CD4-positive, alpha-beta memory T cell (primary cell): Measurements from ENCODE around the gene COL1A1. TPM values are rescaled to one million over a fixed set of nuclear protein-coding genes. Genes with fewer than 3 reads are reported as not detected.

Experiments
- CTCF ChIA-PET: fragments of 350-600 bp; sonication (Branson Sonifier 250); formaldehyde crosslinking; loops from one replicate; lab custom pipeline; 2021; ENCODE audit warnings: inconsistent platforms; ENCODE audit not compliant: partially characterized antibody; lab: Charles Lee
- POLR2A ChIA-PET: fragments of 350-600 bp; sonication (Branson Sonifier 250); formaldehyde crosslinking; loops from one replicate; lab custom pipeline; 2021; ENCODE audit not compliant: partially characterized antibody; lab: Charles Lee
- DNase-seq, 5 donors: peaks; one replicate each; pipeline versions ENCODE4 v3.0.0 to v3.0.0-alpha.2; 2020 to 2022; ENCODE audit warnings: mixed read lengths in 1 of 5
- H3K27ac ChIP-seq: one replicate; pipeline ENCODE4 v1.7.0; 2013; ENCODE audit warnings: low read depth, low read length
- H3K27me3 ChIP-seq: 2 replicates; pipeline ENCODE4 v1.7.0; 2013; ENCODE audit warnings: mild to moderate bottlenecking, low read length, moderate library complexity; ENCODE audit not compliant: insufficient read depth
- H3K36me3 ChIP-seq: 2 replicates; pipeline ENCODE4 v1.7.0; 2013; ENCODE audit warnings: mild to moderate bottlenecking, low read length, moderate library complexity; ENCODE audit not compliant: insufficient read depth
- H3K4me1 ChIP-seq: 2 replicates; pipeline ENCODE4 v1.7.0; 2013; ENCODE audit warnings: mild to moderate bottlenecking, low read length, moderate library complexity; ENCODE audit not compliant: insufficient read depth
- H3K4me3 ChIP-seq, 2 donors: one replicate each; pipeline ENCODE4 v1.7.0; 2013; ENCODE audit warnings: low read length in 2 of 2, mild to moderate bottlenecking in 1 of 2
- H3K9me3 ChIP-seq, 2 donors: one replicate each; pipeline ENCODE4 v1.7.0; 2013; ENCODE audit warnings: low read length in 2 of 2, control low read depth in 1 of 2; ENCODE audit not compliant: control insufficient read depth in 1 of 2
- H3K27ac Mint-ChIP-seq, 7 donors: one replicate each; pipeline ENCODE4 v1.8.0; 2020 to 2021; ENCODE audit warnings: mixed read lengths in 7 of 7, mild to moderate bottlenecking in 6 of 7, inconsistent platforms in 3 of 7, moderate library complexity in 3 of 7
- H3K27me3 Mint-ChIP-seq, 2 donors: one replicate each; pipeline ENCODE4 v1.8.0; 2020 to 2021; ENCODE audit warnings: mixed read lengths in 2 of 2
- H3K36me3 Mint-ChIP-seq, 2 donors: one replicate each; pipeline ENCODE4 v1.8.0; 2020 to 2021; ENCODE audit warnings: mixed read lengths in 2 of 2, inconsistent platforms in 1 of 2, mild to moderate bottlenecking in 1 of 2
- H3K4me1 Mint-ChIP-seq, 4 donors: one replicate each; pipeline ENCODE4 v1.8.0; 2020 to 2021; ENCODE audit warnings: mixed read lengths in 4 of 4, mild to moderate bottlenecking in 1 of 4
- H3K4me3 Mint-ChIP-seq, 8 donors: one replicate each; pipeline ENCODE4 v1.8.0; 2020 to 2021; ENCODE audit warnings: mixed read lengths in 8 of 8, mild to moderate bottlenecking in 7 of 8, moderate library complexity in 6 of 8, inconsistent platforms in 3 of 8
- H3K9me3 Mint-ChIP-seq, 8 donors: one replicate each; pipeline ENCODE4 v1.8.0; 2020 to 2021; ENCODE audit warnings: mixed read lengths in 8 of 8, mild to moderate bottlenecking in 5 of 8, inconsistent platforms in 3 of 8, moderate library complexity in 1 of 8
- intact Hi-C: fragments of 100-400 bp; cut with micrococcal nuclease; formaldehyde crosslinking; loops from one replicate; pipeline ENCODE4 v1.15.1; 2023
- polyA plus RNA-seq, 2 donors: library from polyadenylated mRNA; unstranded; fragments of 300-500 nt; fragmentation: Illumina TruSeq; gene quantifications; one replicate each; pipeline ENCODE4 v1.2.3, GENCODE V29; 2021
- total RNA-seq, 2 experiments: library from RNA; stranded (reverse); gene quantifications; one replicate each; pipeline ENCODE4 v1.2.3, GENCODE V29; 2021

COL1A1 gene
- total and polyA plus RNA-seq, 4 experiments from 2014 or later = 1.0 to 1.6 TPM; not detected in 2

DNA sequence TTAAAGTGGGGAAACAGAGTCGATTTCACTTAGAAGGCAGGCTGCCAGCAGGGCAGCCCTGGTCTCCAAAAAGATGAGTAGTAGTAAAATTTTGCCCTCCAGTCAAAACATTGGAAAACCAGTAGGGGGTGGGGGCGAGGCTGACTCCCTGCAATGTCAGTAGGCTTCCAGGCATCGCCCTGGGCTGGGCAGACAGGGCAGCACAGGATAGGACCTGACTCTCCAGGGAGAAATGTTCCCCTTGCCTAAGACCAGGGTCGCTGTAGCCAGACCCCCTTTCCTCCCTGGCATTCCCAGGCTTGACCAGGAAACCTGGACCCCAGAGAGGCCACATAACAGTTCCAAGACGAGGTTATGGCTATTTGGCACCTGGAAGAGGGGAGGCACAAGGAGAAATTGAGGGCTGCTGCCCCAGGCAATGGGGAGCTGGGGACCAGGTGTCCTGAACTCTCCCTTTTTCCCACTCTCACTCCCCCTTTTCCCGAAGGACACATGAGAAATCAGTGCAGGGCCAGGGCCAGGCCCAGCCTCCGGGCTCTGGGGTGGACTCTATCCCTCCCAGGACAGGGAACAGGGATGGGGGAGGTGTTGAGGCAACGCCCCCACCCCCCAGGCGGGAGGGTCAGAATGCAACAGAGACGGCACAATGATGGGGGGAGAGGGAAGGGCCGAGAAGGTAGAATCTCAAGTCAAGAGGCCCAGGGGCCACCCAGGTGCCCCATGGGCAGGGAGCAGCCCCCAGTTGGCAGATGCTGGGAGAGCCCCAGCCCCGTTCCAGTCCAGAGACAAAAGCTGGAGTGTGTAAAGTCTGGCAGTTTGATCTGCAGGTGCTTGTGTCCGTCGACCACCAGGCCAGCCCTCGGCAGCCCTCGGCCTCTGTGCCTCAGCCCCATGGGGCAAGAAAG is 67.0 kb downstream of the COL1A1 start:
- no peaks in the 10 kb centered on the region for H3K9me3 ChIP-seq
- POLR2A ChIA-PET = interaction anchor here (1.1 to 2.5 kb wide), 3 partner anchors 9 to 18 kb away, joined by 3 to 10 read pairs (median 4); partner anchors contain the start of gene PPP1R9B

DNA sequence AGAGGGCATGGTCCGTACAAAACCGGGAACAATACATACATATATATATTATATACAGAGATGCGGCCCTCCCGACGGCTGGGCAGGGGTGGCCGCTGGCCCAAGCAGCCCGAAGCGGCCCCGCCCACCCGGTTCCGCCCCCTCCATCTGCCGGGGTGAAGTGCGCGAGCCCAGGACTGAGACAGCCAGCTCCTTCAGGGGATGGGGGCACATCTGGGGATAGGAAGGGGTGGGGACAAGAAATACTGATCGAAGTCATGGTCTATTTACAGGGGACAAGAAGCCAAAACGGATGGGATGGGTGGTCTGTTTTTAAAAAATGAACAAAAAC is 67.7 kb downstream of the COL1A1 start:
- intact Hi-C loops = no loop called here
- peak in 1 of 5 donors; percentile 16 for DNase-seq
- H3K27me3 ChIP-seq = peaks cover 2% of the 10 kb centered on the region
- peaks cover 7 to 56% (median 31%) of the 10 kb centered on the region in 4 donors for H3K4me1 Mint-ChIP-seq
- no peaks in the 10 kb centered on the region for H3K9me3 ChIP-seq
- no peak overlapping the region for H3K4me3 ChIP-seq
- no peak overlapping the region for H3K4me3 Mint-ChIP-seq
- CTCF ChIA-PET = no interaction called here
- POLR2A ChIA-PET = interaction anchor here (2.5 to 4.4 kb wide), 2 partner anchors 17 to 27 kb away, joined by 8 to 27 read pairs; partner anchors contain the start of gene PPP1R9B
- H3K27me3 Mint-ChIP-seq = peaks cover 3 to 6% of the 10 kb centered on the region in 2 donors
- no peak overlapping the region for H3K27ac ChIP-seq
- H3K4me1 ChIP-seq = peaks cover 26% of the 10 kb centered on the region
- peaks cover 41% of the 10 kb centered on the region for H3K36me3 ChIP-seq
- peak overlapping the region in 1 of 7 donors; percentile 60 for H3K27ac Mint-ChIP-seq
- no peaks in the 10 kb centered on the region for H3K9me3 Mint-ChIP-seq
- peaks cover 36 to 63% of the 10 kb centered on the region in 2 donors for H3K36me3 Mint-ChIP-seq

More for the DNA sequence above, 67.0 kb downstream of the COL1A1 start:
- CTCF ChIA-PET = interaction anchor here (1.1 kb wide), 1 partner anchor 18 kb away, joined by 5 read pairs; no protein-coding TSS in a partner anchor
- DNase-seq = peak in 1 of 5 donors; percentile 33
- H3K27ac Mint-ChIP-seq = no peak overlapping the region
- peaks cover 3 to 5% of the 10 kb centered on the region in 2 donors for H3K27me3 Mint-ChIP-seq
- Histone ChIP-seq H3K4me1 (peaks cover 26% of the 10 kb centered on the region), H3K27me3 (no peaks in the 10 kb centered on the region), H3K4me3 (no peak overlapping the region), H3K27ac (no peak overlapping the region), H3K36me3 (peaks cover 49% of the 10 kb centered on the region)
- intact Hi-C loops = no loop called here
- H3K9me3 Mint-ChIP-seq = no peaks in the 10 kb centered on the region
- no peak overlapping the region for H3K4me3 Mint-ChIP-seq
- H3K36me3 Mint-ChIP-seq = peaks cover 43 to 65% of the 10 kb centered on the region in 2 donors
- H3K4me1 Mint-ChIP-seq = peaks cover 6 to 54% (median 33%) of the 10 kb centered on the region in 4 donors

Other genes with a start within 250 kb of the COL1A1 start
- gene DLX4, start 232.4 kb downstream of the COL1A1 start, total RNA-seq = 1 to 10 TPM in 1 of 2 experiments, under 1 TPM in 1; 0.70 to 1.2 TPM
- under 1 TPM; 0.22 to 0.33 TPM for gene DLX4, start 232.4 kb downstream of the COL1A1 start, polyA plus RNA-seq
- gene DLX3, start 206.4 kb downstream of the COL1A1 start, total RNA-seq = not detected
- gene DLX3, start 206.4 kb downstream of the COL1A1 start, polyA plus RNA-seq = not detected
- gene ITGA3, start 145.5 kb downstream of the COL1A1 start, total RNA-seq = 10 to 100 TPM; 13.9 to 16.3 TPM
- gene ITGA3, start 145.5 kb downstream of the COL1A1 start, polyA plus RNA-seq = 1 to 10 TPM; 1.6 to 4.8 TPM
- gene PDK2, start 106.3 kb downstream of the COL1A1 start, total RNA-seq = 10 to 100 TPM; 39.1 to 40.6 TPM
- gene PDK2, start 106.3 kb downstream of the COL1A1 start, polyA plus RNA-seq = 10 to 100 TPM; 34.5 to 36.5 TPM
- gene SAMD14, start 71.5 kb downstream of the COL1A1 start, total RNA-seq = 1 to 10 TPM; 1.2 to 1.3 TPM
- under 1 TPM; 0.16 to 0.19 TPM for gene SAMD14, start 71.5 kb downstream of the COL1A1 start, polyA plus RNA-seq
- 10 to 100 TPM; 97.5 to 99.7 TPM for gene PPP1R9B, start 51.0 kb downstream of the COL1A1 start, total RNA-seq
- gene PPP1R9B, start 51.0 kb downstream of the COL1A1 start, polyA plus RNA-seq = 1 to 10 TPM in 1 of 2 donors, under 1 TPM in 1; 0.48 to 2.2 TPM
- not detected for gene SGCA, start 35.6 kb downstream of the COL1A1 start, total RNA-seq
- not detected for gene SGCA, start 35.6 kb downstream of the COL1A1 start, polyA plus RNA-seq
- not detected for gene TMEM92, start 72.8 kb upstream of the COL1A1 start, total RNA-seq
- gene TMEM92, start 72.8 kb upstream of the COL1A1 start, polyA plus RNA-seq = not detected
- gene XYLT2, start 144.5 kb upstream of the COL1A1 start, total RNA-seq = 10 to 100 TPM; 37.6 to 41.1 TPM
- gene XYLT2, start 144.5 kb upstream of the COL1A1 start, polyA plus RNA-seq = 10 to 100 TPM in 1 of 2 donors, 1 to 10 TPM in 1; 7.7 to 20.8 TPM
- gene MRPL27, start 171.6 kb upstream of the COL1A1 start, total RNA-seq = 10 to 100 TPM; 30.0 to 32.9 TPM
- 10 to 100 TPM; 38.4 to 55.8 TPM for gene MRPL27, start 171.6 kb upstream of the COL1A1 start, polyA plus RNA-seq
- under 1 TPM; 0.41 to 0.89 TPM for gene EME1, start 171.6 kb upstream of the COL1A1 start, total RNA-seq
- gene EME1, start 171.6 kb upstream of the COL1A1 start, polyA plus RNA-seq = under 1 TPM in 1 of 2 donors, not detected in 1; 0.13 TPM
- 10 to 100 TPM; 30.3 to 30.7 TPM for gene LRRC59, start 195.9 kb upstream of the COL1A1 start, total RNA-seq
- 10 to 100 TPM; 17.8 to 23.9 TPM for gene LRRC59, start 195.9 kb upstream of the COL1A1 start, polyA plus RNA-seq
- gene ACSF2, start 224.6 kb upstream of the COL1A1 start, total RNA-seq = 10 to 100 TPM; 20.8 to 24.8 TPM
- gene ACSF2, start 224.6 kb upstream of the COL1A1 start, polyA plus RNA-seq = 1 to 10 TPM; 1.7 to 2.4 TPM